ENCODE results near the gene FGF7.

- TF ChIP-seq EZH2 (IDR thresholded peaks at IDR 0.05; ENCODE audit: borderline replicate concordance, low read depth, low read length, severe bottlenecking) (no peak), MAX (IDR thresholded peaks at IDR 0.05; ENCODE audit: insufficient read depth, insufficient read length) (no peak), POLR2AphosphoS5 (IDR thresholded peaks at IDR 0.05; ENCODE audit: insufficient read depth, low read depth, low read length) (no peak), POLR2A (IDR thresholded peaks at IDR 0.05; ENCODE audit: low read depth, low read length) (no peak), MYC (IDR thresholded peaks at IDR 0.05; ENCODE audit: low read depth, low read length) (no peak), FOS (IDR thresholded peaks at IDR 0.05; ENCODE audit: borderline replicate concordance, insufficient read depth, low read length) (no peak), JUN (IDR thresholded peaks at IDR 0.05; ENCODE audit: borderline replicate concordance, insufficient read depth, insufficient read length, low read depth) (no peak), GATA2 (IDR thresholded peaks at IDR 0.05; ENCODE audit: insufficient read depth, insufficient read length, low read depth, low read length) (no peak)
- TF ChIP-seq, protein P1, sequence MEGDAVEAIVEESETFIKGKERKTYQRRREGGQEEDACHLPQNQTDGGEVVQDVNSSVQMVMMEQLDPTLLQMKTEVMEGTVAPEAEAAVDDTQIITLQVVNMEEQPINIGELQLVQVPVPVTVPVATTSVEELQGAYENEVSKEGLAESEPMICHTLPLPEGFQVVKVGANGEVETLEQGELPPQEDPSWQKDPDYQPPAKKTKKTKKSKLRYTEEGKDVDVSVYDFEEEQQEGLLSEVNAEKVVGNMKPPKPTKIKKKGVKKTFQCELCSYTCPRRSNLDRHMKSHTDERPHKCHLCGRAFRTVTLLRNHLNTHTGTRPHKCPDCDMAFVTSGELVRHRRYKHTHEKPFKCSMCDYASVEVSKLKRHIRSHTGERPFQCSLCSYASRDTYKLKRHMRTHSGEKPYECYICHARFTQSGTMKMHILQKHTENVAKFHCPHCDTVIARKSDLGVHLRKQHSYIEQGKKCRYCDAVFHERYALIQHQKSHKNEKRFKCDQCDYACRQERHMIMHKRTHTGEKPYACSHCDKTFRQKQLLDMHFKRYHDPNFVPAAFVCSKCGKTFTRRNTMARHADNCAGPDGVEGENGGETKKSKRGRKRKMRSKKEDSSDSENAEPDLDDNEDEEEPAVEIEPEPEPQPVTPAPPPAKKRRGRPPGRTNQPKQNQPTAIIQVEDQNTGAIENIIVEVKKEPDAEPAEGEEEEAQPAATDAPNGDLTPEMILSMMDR (IDR thresholded peaks at IDR 0.05; ENCODE audit: extremely low read depth in 1 of 2, insufficient read depth in 1 of 2, low read depth in 1 of 2, low read length in 2 of 2): no peak
These were observed 7.0 kb downstream of the FGF7 start for GRCh38 chr15:49430046-49430445.
